Forelimb muscle (tissue), 1 donor: ENCODE measurements around the gene FRAT1. TPM values are rescaled to one million over a fixed set of nuclear protein-coding genes. Genes with fewer than 3 reads are reported as not detected.
"Not testable (repeated sequence)": the region's sequence is repeated elsewhere in the genome, so short reads cannot be mapped to it uniquely, and the experiment has no call there.

Source experiments
- DNase-seq: peaks from one replicate; pipeline ENCODE4 v3.0.0-alpha.2; 2013; ENCODE audit warnings: low read depth
- polyA plus RNA-seq: library from polyadenylated mRNA; unstranded; fragments of 120-200 nt; gene quantifications from one replicate; pipeline ENCODE4 v1.2.1, GENCODE V29; 2013; ENCODE audit not compliant: insufficient read length

The FRAT1 gene
- 1.0 TPM for polyA plus RNA-seq

- peak; percentile 43 for DNase-seq
Observed at GRCh38 chr10:97318772-97319651, at the start of gene FRAT1. Gene FRAT1 (plus strand): TSS chr10:97319271. CDS start chr10:97319454, 183 bp downstream.

- DNase-seq, result no peak
Observed at GRCh38 chr10:97270523-97271154, 48.4 kb upstream of the FRAT1 start.

- no peak for DNase-seq
Observed at GRCh38 chr10:97273700-97274099, 45.4 kb upstream of the FRAT1 start.

GRCh38 chr10:97274828-97275227 lies 44.2 kb upstream of the FRAT1 start:
- DNase-seq, result no peak

- no peak for DNase-seq
Observed at GRCh38 chr10:97277551-97277950, 41.5 kb upstream of the FRAT1 start.

GRCh38 chr10:97278491-97278989 lies 40.5 kb upstream of the FRAT1 start:
- DNase-seq, result peak; percentile 80

- no peak for DNase-seq
Observed at GRCh38 chr10:97279121-97279815, 39.8 kb upstream of the FRAT1 start.

- DNase-seq, result no peak
Observed at GRCh38 chr10:97280783-97281182, 38.3 kb upstream of the FRAT1 start.

- not testable (repeated sequence) for DNase-seq
Observed at GRCh38 chr10:97290076-97290475, 29.0 kb upstream of the FRAT1 start.

GRCh38 chr10:97290576-97291356 lies 28.3 kb upstream of the FRAT1 start:
- not testable (repeated sequence) for DNase-seq

- no peak for DNase-seq
Observed at GRCh38 chr10:97291357-97292096, 27.5 kb upstream of the FRAT1 start.

GRCh38 chr10:97292097-97292861 lies 26.8 kb upstream of the FRAT1 start, which contains the start of gene ARHGAP19:
Gene ARHGAP19 (minus strand): TSS chr10:97292637. CDS start chr10:97292627, 10 bp downstream.
- DNase-seq, result peak; percentile 97

- DNase-seq, result no peak
Observed at GRCh38 chr10:97292862-97293198, 26.2 kb upstream of the FRAT1 start.

GRCh38 chr10:97297556-97298222 lies 21.4 kb upstream of the FRAT1 start:
- DNase-seq, result no peak

GRCh38 chr10:97298223-97298571 lies 20.9 kb upstream of the FRAT1 start:
- DNase-seq, result no peak

GRCh38 chr10:97300980-97301379 lies 18.1 kb upstream of the FRAT1 start:
- DNase-seq, result no peak

- DNase-seq, result no peak
Observed at GRCh38 chr10:97302088-97302791, 16.8 kb upstream of the FRAT1 start.

GRCh38 chr10:97307441-97307840 lies 11.6 kb upstream of the FRAT1 start:
- DNase-seq, result no peak
